Fibroblast of the aortic adventitia (primary cell): ENCODE results near the gene GNPAT. TPM values are rescaled to one million over a fixed set of nuclear protein-coding genes. Genes with fewer than 3 reads are reported as not detected.
A peak's percentile ranks its signal among the peaks of the same experiment; 100 is the strongest.
"Not testable (repeated sequence)": the region's sequence is repeated elsewhere in the genome, so short reads cannot be mapped to it uniquely, and the experiment has no call there.

Source experiments
- DNase-seq: peaks from one replicate; pipeline ENCODE4 v3.0.0-alpha.2; 2010; ENCODE audit warnings: low read depth
- H3K4me3 ChIP-seq: 2 replicates; pipeline ENCODE4 v1.5.1; 2011; ENCODE audit warnings: low read depth, mild to moderate bottlenecking, control low read depth, low read length, moderate library complexity
- total RNA-seq: library from RNA; depleted of rRNA; stranded (reverse); fragments of >200 nt; gene quantifications from 2 replicates; pipeline ENCODE4 v1.2.3, GENCODE V29; 2012; ENCODE audit warnings: low replicate concordance
- TF ChIP-seq, protein P1 (sequence below): IDR thresholded peaks from 2 replicates; pipeline ENCODE4 v1.5.1; 2011; ENCODE audit warnings: mild to moderate bottlenecking, low read length, control low read depth, inconsistent platforms; ENCODE audit not compliant: insufficient read depth

GNPAT gene
- total RNA-seq, 1 donor: 54.8 TPM

GRCh38 chr1:231206856-231207255 lies 34.2 kb upstream of the GNPAT start:
- no peak overlapping the region for H3K4me3 ChIP-seq
- TF ChIP-seq, protein P1, sequence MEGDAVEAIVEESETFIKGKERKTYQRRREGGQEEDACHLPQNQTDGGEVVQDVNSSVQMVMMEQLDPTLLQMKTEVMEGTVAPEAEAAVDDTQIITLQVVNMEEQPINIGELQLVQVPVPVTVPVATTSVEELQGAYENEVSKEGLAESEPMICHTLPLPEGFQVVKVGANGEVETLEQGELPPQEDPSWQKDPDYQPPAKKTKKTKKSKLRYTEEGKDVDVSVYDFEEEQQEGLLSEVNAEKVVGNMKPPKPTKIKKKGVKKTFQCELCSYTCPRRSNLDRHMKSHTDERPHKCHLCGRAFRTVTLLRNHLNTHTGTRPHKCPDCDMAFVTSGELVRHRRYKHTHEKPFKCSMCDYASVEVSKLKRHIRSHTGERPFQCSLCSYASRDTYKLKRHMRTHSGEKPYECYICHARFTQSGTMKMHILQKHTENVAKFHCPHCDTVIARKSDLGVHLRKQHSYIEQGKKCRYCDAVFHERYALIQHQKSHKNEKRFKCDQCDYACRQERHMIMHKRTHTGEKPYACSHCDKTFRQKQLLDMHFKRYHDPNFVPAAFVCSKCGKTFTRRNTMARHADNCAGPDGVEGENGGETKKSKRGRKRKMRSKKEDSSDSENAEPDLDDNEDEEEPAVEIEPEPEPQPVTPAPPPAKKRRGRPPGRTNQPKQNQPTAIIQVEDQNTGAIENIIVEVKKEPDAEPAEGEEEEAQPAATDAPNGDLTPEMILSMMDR: no peak
- no peak for DNase-seq

DNA sequence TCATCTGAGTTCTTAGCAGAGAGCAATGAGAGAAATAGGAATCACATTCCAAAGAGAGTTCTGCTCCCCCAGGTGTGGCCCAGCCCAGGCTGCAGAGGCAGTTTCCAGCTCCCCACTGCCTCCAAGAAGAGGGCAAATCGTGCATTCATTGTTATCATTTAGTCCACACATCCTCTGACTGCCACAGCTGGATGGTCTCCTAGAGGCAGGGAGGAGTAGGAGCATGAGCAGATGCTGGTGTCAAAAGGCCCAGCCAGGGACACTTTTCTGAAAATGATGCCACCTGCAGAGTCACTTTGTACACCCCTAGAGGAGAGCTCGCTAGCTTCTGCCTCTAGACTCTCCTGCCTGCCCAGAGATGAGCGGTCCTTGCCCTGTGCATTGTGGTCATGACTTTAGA lies 33.6 kb upstream of the GNPAT start:
- DNase-seq: no peak
- no peak overlapping the region for H3K4me3 ChIP-seq
- TF ChIP-seq, protein P1: no peak

- H3K4me3 ChIP-seq: no peak overlapping the region
- TF ChIP-seq, protein P1: no peak
- no peak for DNase-seq
These were observed 32.0 kb upstream of the GNPAT start for GRCh38 chr1:231208980-231209379.

DNA sequence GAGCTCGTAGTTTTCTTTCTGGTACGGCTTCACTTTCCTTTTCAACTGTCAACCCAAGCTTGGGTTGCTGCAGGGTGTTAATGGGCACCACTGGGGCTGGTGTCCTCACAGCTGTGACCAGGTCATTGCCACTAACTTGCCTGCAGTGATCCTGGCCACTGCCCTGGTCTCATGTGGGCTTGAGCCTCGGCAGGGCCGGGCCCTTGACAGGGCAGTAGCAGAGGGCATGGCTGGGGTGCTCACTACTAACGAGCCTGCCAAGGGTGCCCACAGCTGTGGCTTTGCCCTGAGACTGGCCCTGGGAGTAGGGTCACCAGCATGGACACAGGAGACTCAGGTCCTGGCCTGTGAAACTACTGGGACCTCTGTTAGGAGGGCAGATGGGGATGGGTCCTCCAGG lies 31.5 kb upstream of the GNPAT start:
- no peak for DNase-seq
- H3K4me3 ChIP-seq: no peak overlapping the region
- TF ChIP-seq, protein P1: no peak

- H3K4me3 ChIP-seq: no peak overlapping the region
- TF ChIP-seq, protein P1: no peak
- DNase-seq: no peak
These were observed 30.9 kb upstream of the GNPAT start for GRCh38 chr1:231210126-231210525.

DNA sequence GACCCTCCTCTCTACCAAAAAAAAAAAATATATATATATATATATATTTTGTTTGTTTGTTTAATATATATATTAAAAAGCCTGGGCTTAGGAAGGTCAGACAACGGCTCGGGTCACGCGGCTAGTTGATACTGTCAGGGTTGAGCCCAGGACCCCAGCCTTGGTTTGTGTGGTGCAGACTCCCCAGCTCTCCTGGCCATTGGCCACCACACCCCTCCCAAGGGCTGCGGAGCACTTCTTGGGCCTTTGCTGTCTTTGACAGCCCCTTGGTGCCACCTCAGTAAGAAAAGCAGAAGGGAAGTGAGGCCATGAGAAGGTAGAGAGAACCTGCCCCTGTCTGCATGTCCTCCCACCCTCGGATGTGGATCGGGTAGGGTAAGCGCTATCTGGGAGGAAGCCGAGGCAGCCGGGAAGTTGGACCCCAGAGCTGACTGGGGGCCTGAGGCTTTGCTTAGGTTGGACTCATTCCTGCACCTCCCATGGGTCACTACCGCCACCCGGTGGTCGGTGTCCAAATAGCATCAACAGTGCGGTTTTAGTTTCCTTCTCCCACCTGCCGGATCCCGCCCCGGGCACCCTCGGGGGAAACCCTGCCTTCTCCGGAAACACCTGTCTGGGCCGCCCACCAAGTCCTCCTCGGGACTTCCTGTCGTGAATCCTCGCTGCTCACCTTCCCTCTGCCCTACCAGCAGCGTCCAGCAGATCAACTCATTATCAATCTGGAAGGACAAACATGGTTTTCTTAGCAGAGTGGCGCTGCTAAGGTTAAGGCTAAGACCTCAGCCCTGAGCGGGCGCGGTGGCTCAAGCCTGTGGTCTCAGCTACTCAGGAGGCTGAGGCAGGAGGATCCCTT lies 29.8 kb upstream of the GNPAT start:
- TF ChIP-seq, protein P1: peak; percentile 88
- peak overlapping the region; percentile 66 for H3K4me3 ChIP-seq
- DNase-seq: peak; percentile 66

GRCh38 chr1:231212301-231212700 lies 28.7 kb upstream of the GNPAT start:
- not testable (repeated sequence) for DNase-seq, H3K4me3 ChIP-seq
